HEK293 (cell line): Measurements from ENCODE around the gene KRTCAP2.

Experiments used
- GLI4 ChIP-seq: fragments of 450-650 bp; formaldehyde crosslinking; IDR thresholded peaks from 2 replicates; pipeline ENCODE4 v1.5.1; 2016; ENCODE audit warnings: missing biosample characterization, missing genetic modification characterization
- HOXC10 ChIP-seq: sonication (generic); formaldehyde crosslinking; IDR thresholded peaks from 2 replicates; pipeline ENCODE4 v1.8.1; 2023; ENCODE audit warnings: mild to moderate bottlenecking, missing genetic modification reagents
- IKZF3 ChIP-seq: fragments of 450-650 bp; IDR thresholded peaks from 2 replicates; pipeline ENCODE4 v1.5.0; 2018; ENCODE audit warnings: missing biosample characterization, mild to moderate bottlenecking, missing genetic modification characterization, moderate library complexity
- KLF8 ChIP-seq: fragments of 450-650 bp; formaldehyde crosslinking; IDR thresholded peaks from 2 replicates; pipeline ENCODE4 v1.5.1; 2016; ENCODE audit warnings: missing biosample characterization, missing genetic modification characterization
- SP3 ChIP-seq: fragments of 450-650 bp; formaldehyde crosslinking; IDR thresholded peaks from 2 replicates; pipeline ENCODE4 v1.5.1; 2016; ENCODE audit warnings: missing biosample characterization, missing genetic modification characterization
- YY2 ChIP-seq: fragments of 450-650 bp; formaldehyde crosslinking; IDR thresholded peaks from 2 replicates; pipeline ENCODE4 v1.5.1; 2016; ENCODE audit warnings: missing biosample characterization, missing genetic modification characterization
- ZBTB7A ChIP-seq: fragments of 450-650 bp; formaldehyde crosslinking; IDR thresholded peaks from 2 replicates; pipeline ENCODE4 v1.5.1; 2016; ENCODE audit warnings: low read depth, missing biosample characterization, missing genetic modification characterization
- ZEB2 ChIP-seq: fragments of 450-650 bp; formaldehyde crosslinking; IDR thresholded peaks from 2 replicates; pipeline ENCODE4 v1.5.1; 2016; ENCODE audit warnings: missing biosample characterization, missing genetic modification characterization
- ZFHX2 ChIP-seq: fragments of 450-650 bp; formaldehyde crosslinking; conservative IDR thresholded peaks from 2 replicates; pipeline ENCODE4 v1.5.1; 2016; ENCODE audit warnings: missing biosample characterization, missing genetic modification characterization
- ZNF114 ChIP-seq: fragments of 450-650 bp; formaldehyde crosslinking; IDR thresholded peaks from 2 replicates; pipeline ENCODE4 v1.5.0; 2017; ENCODE audit warnings: missing biosample characterization, missing genetic modification characterization
- ZNF169 ChIP-seq: fragments of 450-650 bp; formaldehyde crosslinking; IDR thresholded peaks from 2 replicates; pipeline ENCODE4 v1.5.1; 2016; ENCODE audit warnings: missing biosample characterization, missing genetic modification characterization
- ZNF174 ChIP-seq: fragments of 450-650 bp; formaldehyde crosslinking; IDR thresholded peaks from 2 replicates; pipeline ENCODE4 v1.5.0; 2017; ENCODE audit warnings: missing biosample characterization, mild to moderate bottlenecking, missing genetic modification characterization
- ZNF211 ChIP-seq: fragments of 450-650 bp; formaldehyde crosslinking; IDR thresholded peaks from 2 replicates; pipeline ENCODE4 v1.5.1; 2016; ENCODE audit warnings: low read depth, missing biosample characterization, missing genetic modification characterization
- ZNF223 ChIP-seq: fragments of 450-650 bp; formaldehyde crosslinking; IDR thresholded peaks from 2 replicates; pipeline ENCODE4 v1.5.1; 2016; ENCODE audit warnings: missing biosample characterization, missing genetic modification characterization
- ZNF23 ChIP-seq: fragments of 450-650 bp; formaldehyde crosslinking; IDR thresholded peaks from 2 replicates; pipeline ENCODE4 v1.5.1; 2016; ENCODE audit warnings: missing biosample characterization, missing genetic modification characterization, borderline replicate concordance
- ZNF404 ChIP-seq: fragments of 450-650 bp; formaldehyde crosslinking; IDR thresholded peaks from 2 replicates; pipeline ENCODE4 v1.5.1; 2017; ENCODE audit warnings: missing biosample characterization, missing genetic modification characterization
- ZNF416 ChIP-seq: fragments of 450-650 bp; formaldehyde crosslinking; IDR thresholded peaks from 2 replicates; pipeline ENCODE4 v1.5.1; 2016; ENCODE audit warnings: missing biosample characterization, missing genetic modification characterization
- ZNF423 ChIP-seq: fragments of 450-650 bp; formaldehyde crosslinking; IDR thresholded peaks from 2 replicates; pipeline ENCODE4 v1.5.1; 2016; ENCODE audit warnings: missing biosample characterization, missing genetic modification characterization
- ZNF544 ChIP-seq: fragments of 450-650 bp; formaldehyde crosslinking; IDR thresholded peaks from 2 replicates; pipeline ENCODE4 v1.5.0; 2017; ENCODE audit warnings: missing biosample characterization, missing genetic modification characterization
- ZNF658 ChIP-seq: fragments of 450-650 bp; formaldehyde crosslinking; IDR thresholded peaks from 2 replicates; pipeline ENCODE4; 2016; ENCODE audit warnings: missing biosample characterization, missing genetic modification characterization
- ZNF660 ChIP-seq: fragments of 450-650 bp; IDR thresholded peaks from 2 replicates; pipeline ENCODE4 v1.5.1; 2018; ENCODE audit warnings: missing biosample characterization, mild to moderate bottlenecking, missing genetic modification characterization
- ZNF677 ChIP-seq: fragments of 450-650 bp; IDR thresholded peaks from 2 replicates; pipeline ENCODE4 v1.5.0; 2018; ENCODE audit warnings: missing biosample characterization, mild to moderate bottlenecking, missing genetic modification characterization, moderate library complexity
- ZNF76 ChIP-seq: fragments of 450-650 bp; formaldehyde crosslinking; IDR thresholded peaks from 2 replicates; pipeline ENCODE4; 2016; ENCODE audit warnings: low read depth, missing biosample characterization, missing genetic modification characterization, borderline replicate concordance
- ZNF792 ChIP-seq: fragments of 450-650 bp; formaldehyde crosslinking; IDR thresholded peaks from 2 replicates; pipeline ENCODE4 v1.5.1; 2016; ENCODE audit warnings: missing biosample characterization, missing genetic modification characterization
- ZXDB ChIP-seq: fragments of 450-650 bp; formaldehyde crosslinking; IDR thresholded peaks from 2 replicates; pipeline ENCODE4 v1.5.1; 2016; ENCODE audit warnings: missing biosample characterization, missing genetic modification characterization
- TF ChIP-seq, protein P1 (sequence below): fragments of 450-650 bp; formaldehyde crosslinking; IDR thresholded peaks from 2 replicates; pipeline ENCODE4 v1.5.1; 2017; ENCODE audit warnings: missing biosample characterization, missing genetic modification characterization
- TF ChIP-seq, protein P2 (sequence below): fragments of 450-650 bp; formaldehyde crosslinking; IDR thresholded peaks from 2 replicates; pipeline ENCODE4 v1.5.1; 2017; ENCODE audit warnings: missing biosample characterization, missing genetic modification characterization
- TF ChIP-seq, protein P3 (sequence below): fragments of 450-650 bp; formaldehyde crosslinking; IDR thresholded peaks from 2 replicates; pipeline ENCODE4 v1.5.1; 2016; ENCODE audit warnings: missing biosample characterization, missing genetic modification characterization
- TF ChIP-seq, protein P4 (sequence below): fragments of 450-650 bp; formaldehyde crosslinking; IDR thresholded peaks from 2 replicates; pipeline ENCODE4 v1.5.1; 2016; ENCODE audit warnings: missing biosample characterization, missing genetic modification characterization
- TF ChIP-seq, protein P5 (sequence below): fragments of 450-650 bp; formaldehyde crosslinking; IDR thresholded peaks from 2 replicates; pipeline ENCODE4 v1.5.1; 2017; ENCODE audit warnings: missing biosample characterization, missing genetic modification characterization
- TF ChIP-seq, protein P6 (sequence below): fragments of 450-650 bp; formaldehyde crosslinking; IDR thresholded peaks from 2 replicates; pipeline ENCODE4 v1.5.1; 2016; ENCODE audit warnings: missing biosample characterization, missing genetic modification characterization

Gene KRTCAP2

DNA sequence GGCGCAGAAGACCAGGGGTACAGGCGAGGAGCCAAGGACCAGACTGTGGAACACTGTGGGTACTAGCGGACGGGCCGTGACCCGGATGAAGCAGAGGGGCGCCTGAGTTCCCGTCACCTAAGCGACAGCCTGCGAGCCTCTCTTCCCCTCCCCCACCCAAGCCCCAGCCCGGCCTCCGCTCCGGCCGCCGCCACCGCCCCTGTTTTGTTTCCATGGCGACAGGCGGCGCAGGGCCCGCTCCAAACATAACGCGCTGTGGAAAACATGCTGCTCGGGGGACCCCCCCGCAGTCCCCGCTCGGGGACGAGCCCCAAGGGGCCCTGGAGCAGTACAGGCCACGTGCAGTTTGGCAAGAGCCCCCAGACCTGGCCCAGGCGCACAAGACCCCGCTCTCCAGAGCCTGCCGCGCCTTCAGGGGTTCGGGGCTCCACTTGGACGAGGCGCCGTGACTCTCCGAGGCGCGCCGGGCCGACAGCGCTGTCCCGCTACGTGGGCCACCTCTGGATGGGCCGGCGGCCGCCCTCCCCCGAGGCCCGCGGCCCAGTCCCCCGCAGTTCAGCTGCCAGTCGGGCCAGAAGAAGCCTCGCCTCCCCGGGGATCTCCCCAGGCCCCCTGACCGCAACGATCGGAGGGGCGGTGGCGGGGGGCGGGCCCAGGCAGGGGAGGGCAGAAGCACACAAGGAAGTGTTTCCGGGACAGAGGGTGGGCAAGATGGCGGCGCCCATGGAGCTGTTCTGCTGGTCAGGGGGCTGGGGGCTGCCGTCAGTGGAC is 35.6 kb upstream of the KRTCAP2 start, which contains the start of gene MTX1 (continued):
- TF ChIP-seq, protein P1, sequence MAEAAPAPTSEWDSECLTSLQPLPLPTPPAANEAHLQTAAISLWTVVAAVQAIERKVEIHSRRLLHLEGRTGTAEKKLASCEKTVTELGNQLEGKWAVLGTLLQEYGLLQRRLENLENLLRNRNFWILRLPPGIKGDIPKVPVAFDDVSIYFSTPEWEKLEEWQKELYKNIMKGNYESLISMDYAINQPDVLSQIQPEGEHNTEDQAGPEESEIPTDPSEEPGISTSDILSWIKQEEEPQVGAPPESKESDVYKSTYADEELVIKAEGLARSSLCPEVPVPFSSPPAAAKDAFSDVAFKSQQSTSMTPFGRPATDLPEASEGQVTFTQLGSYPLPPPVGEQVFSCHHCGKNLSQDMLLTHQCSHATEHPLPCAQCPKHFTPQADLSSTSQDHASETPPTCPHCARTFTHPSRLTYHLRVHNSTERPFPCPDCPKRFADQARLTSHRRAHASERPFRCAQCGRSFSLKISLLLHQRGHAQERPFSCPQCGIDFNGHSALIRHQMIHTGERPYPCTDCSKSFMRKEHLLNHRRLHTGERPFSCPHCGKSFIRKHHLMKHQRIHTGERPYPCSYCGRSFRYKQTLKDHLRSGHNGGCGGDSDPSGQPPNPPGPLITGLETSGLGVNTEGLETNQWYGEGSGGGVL (tag by site-specific recombination), result peak; percentile 86
- no peak for TF ChIP-seq ZNF677 (tag by site-specific recombination)
- no peak for TF ChIP-seq ZNF404 (tag by site-specific recombination)
- peak; percentile 55 for TF ChIP-seq ZFHX2 (tag by site-specific recombination)
- TF ChIP-seq ZXDB (tag by site-specific recombination), result peak; percentile 82
- TF ChIP-seq ZNF174 (tag by site-specific recombination), result no peak
- TF ChIP-seq ZNF23, result no peak
- TF ChIP-seq ZNF416 (tag by site-specific recombination), result no peak
- TF ChIP-seq ZNF211, result no peak
- no peak for TF ChIP-seq ZNF658
- peak; percentile 43 for TF ChIP-seq IKZF3 (tag by site-specific recombination)
- TF ChIP-seq ZNF792 (tag by site-specific recombination), result no peak
- TF ChIP-seq ZBTB7A (tag by site-specific recombination), result peak; percentile 48
- no peak; the same call in 1 of the 2 replicates for TF ChIP-seq ZNF660 (tag by site-specific recombination)
- TF ChIP-seq ZNF544 (tag by site-specific recombination), result no peak
- TF ChIP-seq ZEB2 (tag by site-specific recombination), result peak; percentile 86
- TF ChIP-seq, protein P2, sequence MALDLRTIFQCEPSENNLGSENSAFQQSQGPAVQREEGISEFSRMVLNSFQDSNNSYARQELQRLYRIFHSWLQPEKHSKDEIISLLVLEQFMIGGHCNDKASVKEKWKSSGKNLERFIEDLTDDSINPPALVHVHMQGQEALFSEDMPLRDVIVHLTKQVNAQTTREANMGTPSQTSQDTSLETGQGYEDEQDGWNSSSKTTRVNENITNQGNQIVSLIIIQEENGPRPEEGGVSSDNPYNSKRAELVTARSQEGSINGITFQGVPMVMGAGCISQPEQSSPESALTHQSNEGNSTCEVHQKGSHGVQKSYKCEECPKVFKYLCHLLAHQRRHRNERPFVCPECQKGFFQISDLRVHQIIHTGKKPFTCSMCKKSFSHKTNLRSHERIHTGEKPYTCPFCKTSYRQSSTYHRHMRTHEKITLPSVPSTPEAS, result no peak
- TF ChIP-seq ZNF223 (tag by site-specific recombination), result no peak
- peak; percentile 94 for TF ChIP-seq ZNF423 (tag by site-specific recombination)
- no peak for TF ChIP-seq ZNF169 (tag by site-specific recombination)
- TF ChIP-seq, protein P3, sequence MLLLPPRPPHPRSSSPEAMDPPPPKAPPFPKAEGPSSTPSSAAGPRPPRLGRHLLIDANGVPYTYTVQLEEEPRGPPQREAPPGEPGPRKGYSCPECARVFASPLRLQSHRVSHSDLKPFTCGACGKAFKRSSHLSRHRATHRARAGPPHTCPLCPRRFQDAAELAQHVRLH (tag by site-specific recombination), result no peak
- TF ChIP-seq ZNF76, result peak; percentile 39; the same call in 1 of the 2 replicates
- TF ChIP-seq KLF8 (tag by site-specific recombination), result peak; percentile 70
- TF ChIP-seq, protein P4, sequence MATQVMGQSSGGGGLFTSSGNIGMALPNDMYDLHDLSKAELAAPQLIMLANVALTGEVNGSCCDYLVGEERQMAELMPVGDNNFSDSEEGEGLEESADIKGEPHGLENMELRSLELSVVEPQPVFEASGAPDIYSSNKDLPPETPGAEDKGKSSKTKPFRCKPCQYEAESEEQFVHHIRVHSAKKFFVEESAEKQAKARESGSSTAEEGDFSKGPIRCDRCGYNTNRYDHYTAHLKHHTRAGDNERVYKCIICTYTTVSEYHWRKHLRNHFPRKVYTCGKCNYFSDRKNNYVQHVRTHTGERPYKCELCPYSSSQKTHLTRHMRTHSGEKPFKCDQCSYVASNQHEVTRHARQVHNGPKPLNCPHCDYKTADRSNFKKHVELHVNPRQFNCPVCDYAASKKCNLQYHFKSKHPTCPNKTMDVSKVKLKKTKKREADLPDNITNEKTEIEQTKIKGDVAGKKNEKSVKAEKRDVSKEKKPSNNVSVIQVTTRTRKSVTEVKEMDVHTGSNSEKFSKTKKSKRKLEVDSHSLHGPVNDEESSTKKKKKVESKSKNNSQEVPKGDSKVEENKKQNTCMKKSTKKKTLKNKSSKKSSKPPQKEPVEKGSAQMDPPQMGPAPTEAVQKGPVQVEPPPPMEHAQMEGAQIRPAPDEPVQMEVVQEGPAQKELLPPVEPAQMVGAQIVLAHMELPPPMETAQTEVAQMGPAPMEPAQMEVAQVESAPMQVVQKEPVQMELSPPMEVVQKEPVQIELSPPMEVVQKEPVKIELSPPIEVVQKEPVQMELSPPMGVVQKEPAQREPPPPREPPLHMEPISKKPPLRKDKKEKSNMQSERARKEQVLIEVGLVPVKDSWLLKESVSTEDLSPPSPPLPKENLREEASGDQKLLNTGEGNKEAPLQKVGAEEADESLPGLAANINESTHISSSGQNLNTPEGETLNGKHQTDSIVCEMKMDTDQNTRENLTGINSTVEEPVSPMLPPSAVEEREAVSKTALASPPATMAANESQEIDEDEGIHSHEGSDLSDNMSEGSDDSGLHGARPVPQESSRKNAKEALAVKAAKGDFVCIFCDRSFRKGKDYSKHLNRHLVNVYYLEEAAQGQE (tag by site-specific recombination), result 0 out of 2 replicates have a peak, but pooled peaks have one; percentile 18
- TF ChIP-seq HOXC10 (CRISPR knock-in tag), result no peak
- TF ChIP-seq YY2 (tag by site-specific recombination), result peak; percentile 94
- TF ChIP-seq, protein P5, sequence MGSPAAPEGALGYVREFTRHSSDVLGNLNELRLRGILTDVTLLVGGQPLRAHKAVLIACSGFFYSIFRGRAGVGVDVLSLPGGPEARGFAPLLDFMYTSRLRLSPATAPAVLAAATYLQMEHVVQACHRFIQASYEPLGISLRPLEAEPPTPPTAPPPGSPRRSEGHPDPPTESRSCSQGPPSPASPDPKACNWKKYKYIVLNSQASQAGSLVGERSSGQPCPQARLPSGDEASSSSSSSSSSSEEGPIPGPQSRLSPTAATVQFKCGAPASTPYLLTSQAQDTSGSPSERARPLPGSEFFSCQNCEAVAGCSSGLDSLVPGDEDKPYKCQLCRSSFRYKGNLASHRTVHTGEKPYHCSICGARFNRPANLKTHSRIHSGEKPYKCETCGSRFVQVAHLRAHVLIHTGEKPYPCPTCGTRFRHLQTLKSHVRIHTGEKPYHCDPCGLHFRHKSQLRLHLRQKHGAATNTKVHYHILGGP (tag by site-specific recombination), result no peak
- TF ChIP-seq ZNF114 (tag by site-specific recombination), result no peak
- TF ChIP-seq GLI4 (tag by site-specific recombination), result no peak
- TF ChIP-seq SP3 (tag by site-specific recombination), result peak; percentile 85
- TF ChIP-seq, protein P6, sequence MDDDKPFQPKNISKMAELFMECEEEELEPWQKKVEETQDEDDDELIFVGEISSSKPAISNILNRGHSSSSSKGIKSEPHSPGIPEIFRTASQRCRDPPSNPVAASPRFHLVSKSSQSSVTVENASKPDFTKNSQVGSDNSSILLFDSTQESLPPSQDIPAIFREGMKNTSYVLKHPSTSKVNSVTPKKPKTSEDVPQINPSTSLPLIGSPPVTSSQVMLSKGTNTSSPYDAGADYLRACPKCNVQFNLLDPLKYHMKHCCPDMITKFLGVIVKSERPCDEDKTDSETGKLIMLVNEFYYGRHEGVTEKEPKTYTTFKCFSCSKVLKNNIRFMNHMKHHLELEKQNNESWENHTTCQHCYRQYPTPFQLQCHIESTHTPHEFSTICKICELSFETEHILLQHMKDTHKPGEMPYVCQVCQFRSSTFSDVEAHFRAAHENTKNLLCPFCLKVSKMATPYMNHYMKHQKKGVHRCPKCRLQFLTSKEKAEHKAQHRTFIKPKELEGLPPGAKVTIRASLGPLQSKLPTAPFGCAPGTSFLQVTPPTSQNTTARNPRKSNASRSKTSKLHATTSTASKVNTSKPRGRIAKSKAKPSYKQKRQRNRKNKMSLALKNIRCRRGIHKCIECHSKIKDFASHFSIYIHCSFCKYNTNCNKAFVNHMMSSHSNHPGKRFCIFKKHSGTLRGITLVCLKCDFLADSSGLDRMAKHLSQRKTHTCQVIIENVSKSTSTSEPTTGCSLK (tag by site-specific recombination), result no peak
